HepG2 (cell line): Measurements from ENCODE around the gene BRD3. TPM values are rescaled to one million over a fixed set of nuclear protein-coding genes. Genes with fewer than 3 reads are reported as not detected.

Source experiments
- EZH2 ChIP-seq: conservative IDR thresholded peaks from 2 replicates; pipeline ENCODE4 v1.6.1; 2012; ENCODE audit warnings: mild to moderate bottlenecking, low read depth, low read length, moderate library complexity
- FOSL1 ChIP-seq: sonication (generic); formaldehyde crosslinking; IDR thresholded peaks from 2 replicates; pipeline ENCODE4 v1.9.0; 2021; ENCODE audit warnings: missing genetic modification reagents, borderline replicate concordance
- KDM3A ChIP-seq: IDR thresholded peaks from 2 replicates; pipeline ENCODE4 v1.6.1; 2018; ENCODE audit warnings: low read depth, missing compliant biosample characterization
- MXD1 ChIP-seq: sonication (generic); formaldehyde crosslinking; IDR thresholded peaks from 2 replicates; pipeline ENCODE4 v1.4.0; 2020; ENCODE audit warnings: mild to moderate bottlenecking, missing genetic modification reagents
- NR1H2 ChIP-seq: sonication (generic); formaldehyde crosslinking; IDR thresholded peaks from 2 replicates; pipeline ENCODE4 v1.8.1; 2022; ENCODE audit warnings: low read depth, missing genetic modification reagents, borderline replicate concordance
- RAD21 ChIP-seq: fragments of 450-650 bp; formaldehyde crosslinking; IDR thresholded peaks from 2 replicates; pipeline ENCODE4 v1.5.0; 2020; ENCODE audit warnings: mild to moderate bottlenecking
- RBM22 ChIP-seq: fragments of 200-400 bp; formaldehyde crosslinking; optimal IDR thresholded peaks from 2 replicates; pipeline ENCODE3; 2017; ENCODE audit warnings: mild to moderate bottlenecking, low read length, moderate library complexity
- SIN3B ChIP-seq: fragments of 150-350 bp; IDR thresholded peaks from 2 replicates; pipeline ENCODE4 v1.6.1; 2014; ENCODE audit warnings: low read length
- SRSF4 ChIP-seq: fragments of 200-400 bp; formaldehyde crosslinking; IDR thresholded peaks from one replicate; pipeline ENCODE4 v1.6.1; 2018; ENCODE audit warnings: mild to moderate bottlenecking, low read depth, low read length, moderate library complexity; ENCODE audit not compliant: poor library complexity, severe bottlenecking
- TFAP4 ChIP-seq: sonication (generic); IDR thresholded peaks from 2 replicates; pipeline ENCODE4 v1.6.1; 2016; ENCODE audit warnings: low read depth, borderline replicate concordance
- ZNF205 ChIP-seq: IDR thresholded peaks from 2 replicates; pipeline ENCODE4 v1.6.1; 2018; ENCODE audit warnings: missing biosample characterization, missing genetic modification reagents
- ZNF446 ChIP-seq: sonication (generic); formaldehyde crosslinking; IDR thresholded peaks from 2 replicates; pipeline ENCODE4 v1.5.0; 2020; ENCODE audit warnings: mild to moderate bottlenecking, missing genetic modification reagents
- ZNF574 ChIP-seq: sonication (generic); formaldehyde crosslinking; IDR thresholded peaks from 2 replicates; pipeline ENCODE4 v1.4.0; 2020; ENCODE audit warnings: missing genetic modification reagents
- ZNF788 ChIP-seq: sonication (generic); formaldehyde crosslinking; IDR thresholded peaks from 2 replicates; pipeline ENCODE4 v1.5.0; 2020; ENCODE audit warnings: mild to moderate bottlenecking, missing genetic modification reagents, borderline replicate concordance
- ZSCAN20 ChIP-seq: sonication (generic); formaldehyde crosslinking; IDR thresholded peaks from 2 replicates; pipeline ENCODE4 v1.4.0; 2020; ENCODE audit warnings: missing genetic modification reagents, mild to moderate bottlenecking, borderline replicate concordance
- polyA plus RNA-seq, 8 experiments: library from polyadenylated mRNA; depleted of rRNA in 3 of 8; stranded (reverse) in 7 of 8; unstranded in 1 of 8; fragments of >200 nt; fragmentation: Illumina TruSeq in 4 of 8; extraction: Trizol in 4 of 8; gene quantifications; 2 replicates each; pipeline versions ENCODE4 v1.2.1 to v1.2.3, GENCODE V29; 2011 to 2016; ENCODE audit warnings: low read depth in 4 of 8, missing spikeins in 1 of 8, mixed read lengths in 1 of 8; ENCODE audit not compliant: insufficient read depth in 1 of 8
- total RNA-seq, 5 experiments: library from RNA; depleted of rRNA; stranded (reverse); fragments of >200 nt; fragmentation: Illumina TruSeq; extraction: Trizol; gene quantifications; 2 replicates each; pipeline ENCODE4 v1.2.3, GENCODE V29; 2016; ENCODE audit warnings: low read depth in 1 of 5
- TF ChIP-seq, protein P1 (sequence below), 2 experiments: sonication (generic) in 1 of 2; formaldehyde crosslinking in 1 of 2; IDR thresholded peaks; 2 replicates each; pipeline versions ENCODE4 v1.4.0 to v1.6.1; 2016 to 2020; ENCODE audit warnings: borderline replicate concordance in 1 of 2, low read depth in 1 of 2, mild to moderate bottlenecking in 1 of 2, missing genetic modification reagents in 1 of 2
- TF ChIP-seq, protein P2 (sequence below): sonication (generic); formaldehyde crosslinking; IDR thresholded peaks from 2 replicates; pipeline ENCODE4 v1.4.0; 2020; ENCODE audit warnings: missing genetic modification reagents

Gene BRD3
- total and polyA plus RNA-seq, 2 of the 13 experiments (the other 11 are each of a cell fraction or from before 2014, with no cell fraction given): 5.9 to 12.9 TPM

DNA sequence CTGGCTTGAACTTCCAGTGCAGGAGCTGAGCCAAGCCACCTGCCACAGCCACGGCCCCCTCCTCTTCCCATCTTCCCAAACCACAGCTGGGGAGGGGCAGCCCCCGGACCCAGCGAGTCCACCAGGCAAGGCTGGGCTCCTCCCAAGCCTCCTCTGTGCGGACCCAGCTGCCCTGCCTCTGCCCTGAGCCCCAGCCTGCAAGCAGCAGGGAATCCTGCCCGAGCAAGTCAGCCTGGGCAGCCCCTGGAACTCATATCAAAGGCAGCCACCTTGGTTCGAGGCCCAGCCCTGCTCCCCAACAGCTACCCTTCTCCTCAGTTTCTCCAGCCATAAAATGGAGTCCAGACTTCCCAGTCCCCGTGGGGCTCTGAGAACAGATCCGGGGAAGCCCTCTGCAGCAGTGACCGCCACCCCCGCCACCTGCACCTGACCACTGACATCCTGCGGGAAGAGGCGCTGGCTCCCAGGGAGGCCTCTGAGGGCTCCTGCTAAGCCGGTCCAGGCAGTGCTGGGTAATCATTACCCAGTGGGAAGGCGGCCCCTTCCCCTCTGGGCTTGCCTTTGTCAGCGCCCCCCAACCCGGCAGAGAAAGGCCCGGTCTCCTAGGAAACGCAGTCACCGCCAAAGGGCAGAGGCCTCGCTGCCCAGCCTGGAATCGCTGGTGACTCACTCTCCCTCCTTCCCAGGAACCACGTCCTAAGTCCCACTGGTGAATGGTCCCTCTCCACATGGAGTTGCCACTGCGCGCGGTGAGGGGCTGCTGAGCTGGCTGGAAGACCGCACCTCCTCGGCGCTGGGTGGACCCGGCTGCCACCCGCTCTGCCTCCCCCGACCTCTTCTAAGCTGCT lies 77.2 kb downstream of the BRD3 start (continued):
- peak; percentile 50; the same call in 1 of the 2 replicates for TF ChIP-seq ZNF788 (CRISPR knock-in tag)
- peak; percentile 3; the same call in 1 of the 2 replicates for TF ChIP-seq MXD1 (CRISPR knock-in tag)
- TF ChIP-seq RBM22: no peak
- peak; percentile 46; the same call in 1 of the 2 replicates for TF ChIP-seq KDM3A (CRISPR knock-in tag)
- TF ChIP-seq, protein P1, sequence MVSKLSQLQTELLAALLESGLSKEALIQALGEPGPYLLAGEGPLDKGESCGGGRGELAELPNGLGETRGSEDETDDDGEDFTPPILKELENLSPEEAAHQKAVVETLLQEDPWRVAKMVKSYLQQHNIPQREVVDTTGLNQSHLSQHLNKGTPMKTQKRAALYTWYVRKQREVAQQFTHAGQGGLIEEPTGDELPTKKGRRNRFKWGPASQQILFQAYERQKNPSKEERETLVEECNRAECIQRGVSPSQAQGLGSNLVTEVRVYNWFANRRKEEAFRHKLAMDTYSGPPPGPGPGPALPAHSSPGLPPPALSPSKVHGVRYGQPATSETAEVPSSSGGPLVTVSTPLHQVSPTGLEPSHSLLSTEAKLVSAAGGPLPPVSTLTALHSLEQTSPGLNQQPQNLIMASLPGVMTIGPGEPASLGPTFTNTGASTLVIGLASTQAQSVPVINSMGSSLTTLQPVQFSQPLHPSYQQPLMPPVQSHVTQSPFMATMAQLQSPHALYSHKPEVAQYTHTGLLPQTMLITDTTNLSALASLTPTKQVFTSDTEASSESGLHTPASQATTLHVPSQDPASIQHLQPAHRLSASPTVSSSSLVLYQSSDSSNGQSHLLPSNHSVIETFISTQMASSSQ (IDR thresholded peaks at IDR 0.05; ENCODE audit: low read depth): peak; percentile 95
- TF ChIP-seq, protein P1 (CRISPR knock-in tag; IDR thresholded peaks at IDR 0.05; ENCODE audit: borderline replicate concordance): peak; percentile 98
- TF ChIP-seq TFAP4: peak; percentile 56; the same call in 1 of the 2 replicates
- no peak for TF ChIP-seq RAD21 (CRISPR knock-in tag)
- no peak for TF ChIP-seq EZH2
- no peak for TF ChIP-seq NR1H2 (CRISPR knock-in tag)
- 0 out of 2 replicates have a peak, but pooled peaks have one; percentile 32 for TF ChIP-seq ZNF205
- no peak for TF ChIP-seq ZSCAN20 (CRISPR knock-in tag)
- peak; percentile 41; the same call in 1 of the 2 replicates for TF ChIP-seq ZNF574 (CRISPR knock-in tag)
- TF ChIP-seq, protein P2, sequence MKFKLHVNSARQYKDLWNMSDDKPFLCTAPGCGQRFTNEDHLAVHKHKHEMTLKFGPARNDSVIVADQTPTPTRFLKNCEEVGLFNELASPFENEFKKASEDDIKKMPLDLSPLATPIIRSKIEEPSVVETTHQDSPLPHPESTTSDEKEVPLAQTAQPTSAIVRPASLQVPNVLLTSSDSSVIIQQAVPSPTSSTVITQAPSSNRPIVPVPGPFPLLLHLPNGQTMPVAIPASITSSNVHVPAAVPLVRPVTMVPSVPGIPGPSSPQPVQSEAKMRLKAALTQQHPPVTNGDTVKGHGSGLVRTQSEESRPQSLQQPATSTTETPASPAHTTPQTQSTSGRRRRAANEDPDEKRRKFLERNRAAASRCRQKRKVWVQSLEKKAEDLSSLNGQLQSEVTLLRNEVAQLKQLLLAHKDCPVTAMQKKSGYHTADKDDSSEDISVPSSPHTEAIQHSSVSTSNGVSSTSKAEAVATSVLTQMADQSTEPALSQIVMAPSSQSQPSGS (CRISPR knock-in tag): peak; percentile 5; the same call in 1 of the 2 replicates
- TF ChIP-seq FOSL1 (CRISPR knock-in tag): peak; percentile 64; the same call in 1 of the 2 replicates
- no peak for TF ChIP-seq SRSF4
- TF ChIP-seq SIN3B: no peak
- TF ChIP-seq ZNF446 (CRISPR knock-in tag): no peak
